NCI-H2107 (cell line): ENCODE measurements around the gene ARL4D.
"Not testable (repeated sequence)": the region's sequence is repeated elsewhere in the genome, so short reads cannot be mapped to it uniquely, and the experiment has no call there.

Source experiments
- DNase-seq: peaks from one replicate; lab custom pipeline; 2025; lab: John Stamatoyannopoulos, UW

ARL4D gene, protein sequence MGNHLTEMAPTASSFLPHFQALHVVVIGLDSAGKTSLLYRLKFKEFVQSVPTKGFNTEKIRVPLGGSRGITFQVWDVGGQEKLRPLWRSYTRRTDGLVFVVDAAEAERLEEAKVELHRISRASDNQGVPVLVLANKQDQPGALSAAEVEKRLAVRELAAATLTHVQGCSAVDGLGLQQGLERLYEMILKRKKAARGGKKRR

DNA sequence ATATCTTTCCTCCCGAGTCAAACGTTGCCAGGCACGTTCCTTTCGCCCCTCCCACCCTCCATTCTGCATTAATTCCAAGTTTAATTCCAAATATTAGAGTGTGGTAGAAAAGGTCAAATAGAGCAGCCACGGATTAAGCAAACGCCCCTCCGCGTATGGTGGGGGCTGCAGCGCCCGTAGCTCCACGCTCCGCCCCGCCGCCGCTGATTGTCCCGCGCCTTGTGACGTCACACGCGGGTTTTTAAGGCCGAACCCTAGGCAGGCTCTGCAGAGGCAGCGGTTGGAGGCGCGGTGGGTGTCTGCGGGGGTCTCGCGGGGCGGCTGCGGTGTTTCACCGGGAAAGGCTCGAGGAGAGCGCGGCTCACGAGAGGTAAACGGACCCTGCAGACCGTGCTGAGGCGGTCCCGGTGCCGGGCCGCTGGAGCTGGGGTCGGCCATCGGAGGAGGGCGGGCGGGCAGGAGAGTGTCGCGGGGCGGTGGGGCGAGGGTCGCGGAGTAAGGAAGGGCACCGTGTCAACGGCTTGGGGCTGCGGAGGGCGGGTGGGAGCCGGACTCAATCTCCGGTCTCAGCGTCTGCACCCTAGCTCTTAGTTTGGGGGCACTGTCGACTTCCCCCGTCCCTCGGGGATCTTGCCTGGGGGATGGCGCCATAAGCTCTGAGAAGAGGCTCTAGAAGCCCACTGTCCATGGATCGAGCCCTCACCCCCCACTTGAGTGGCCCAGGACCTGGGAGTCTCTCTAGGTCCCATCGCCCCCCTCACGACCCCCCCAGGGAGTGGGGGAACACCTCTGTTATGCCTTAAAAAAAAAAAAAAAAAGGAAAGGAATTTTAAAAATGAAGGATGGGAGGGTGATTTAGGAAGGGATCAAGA lies at the start of gene ARL4D:
ARL4D (plus strand) TSS at position 270 of the 872 bp plus-strand sequence. CDS start 740 bp downstream, outside the sequence.
- DNase-seq: no peak

GRCh38 chr17:43349142-43349541 lies 49.7 kb upstream of the ARL4D start:
- DNase-seq: no peak

DNA sequence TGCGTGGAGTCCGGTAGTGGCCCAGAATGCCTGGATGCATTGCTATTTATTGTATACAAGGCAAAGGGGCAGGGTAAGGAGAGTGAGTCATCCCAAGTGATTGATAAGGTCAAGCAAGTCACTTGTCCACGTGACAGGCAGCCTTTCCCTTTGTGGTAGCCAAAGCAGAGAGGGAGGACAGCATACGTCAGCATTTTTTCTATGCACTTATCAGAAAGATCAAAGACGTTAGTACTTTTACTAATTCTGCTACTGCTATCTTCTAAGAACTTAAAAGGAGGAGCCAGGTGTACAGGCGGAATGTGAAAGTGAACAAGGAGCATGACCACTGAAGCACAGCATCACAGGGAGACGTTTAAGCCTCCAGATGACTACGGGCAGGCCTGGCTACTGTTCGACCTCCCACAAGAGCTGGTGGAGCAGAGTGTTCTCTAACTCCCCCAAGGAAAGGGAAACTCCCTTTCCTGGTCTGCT lies 47.9 kb upstream of the ARL4D start:
- DNase-seq: no peak

DNA sequence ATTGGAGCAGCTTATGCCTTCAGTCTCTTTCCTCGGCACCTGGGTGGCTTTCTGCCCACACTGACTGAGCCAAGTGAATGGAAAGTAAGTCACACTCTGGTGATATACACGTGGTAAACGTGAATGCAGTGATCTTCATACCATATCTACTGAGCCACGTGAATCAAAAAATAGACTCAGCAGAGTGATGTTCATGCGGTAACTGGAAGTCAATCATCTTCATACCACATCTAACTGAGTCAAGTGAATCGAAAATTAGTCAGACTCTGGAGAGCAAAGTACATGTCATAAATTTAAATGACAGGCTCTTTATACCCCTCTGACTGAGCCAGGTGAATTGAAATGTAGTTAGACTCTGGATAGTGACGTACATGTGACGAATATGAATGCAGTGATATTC lies 47.1 kb upstream of the ARL4D start:
- DNase-seq: no peak

GRCh38 chr17:43352579-43353331 lies 46.0 kb upstream of the ARL4D start:
- DNase-seq: no peak

- no peak for DNase-seq
These were observed 45.4 kb upstream of the ARL4D start for GRCh38 chr17:43353393-43353792.

- no peak for DNase-seq
These were observed 44.4 kb upstream of the ARL4D start for GRCh38 chr17:43354371-43354770.

DNA sequence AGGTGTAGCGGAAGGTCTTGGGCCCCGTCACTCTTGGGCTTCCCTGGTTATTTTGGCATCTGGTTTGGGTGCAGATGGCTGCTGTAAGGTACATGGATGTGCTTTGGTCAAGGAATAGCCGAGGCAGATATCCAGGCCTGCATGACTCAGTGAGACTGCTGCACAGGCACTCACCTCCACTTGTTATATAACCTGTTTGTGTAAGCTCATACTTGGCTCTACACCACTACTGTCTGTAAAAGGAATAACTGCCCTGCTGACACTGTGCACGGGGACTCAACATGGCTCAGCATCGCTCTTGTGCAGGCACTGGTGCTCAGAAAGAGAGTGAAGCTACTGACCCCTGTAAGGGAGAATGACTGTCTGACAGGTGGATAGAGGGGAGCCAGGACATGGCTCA lies 42.3 kb upstream of the ARL4D start:
- no peak for DNase-seq

DNA sequence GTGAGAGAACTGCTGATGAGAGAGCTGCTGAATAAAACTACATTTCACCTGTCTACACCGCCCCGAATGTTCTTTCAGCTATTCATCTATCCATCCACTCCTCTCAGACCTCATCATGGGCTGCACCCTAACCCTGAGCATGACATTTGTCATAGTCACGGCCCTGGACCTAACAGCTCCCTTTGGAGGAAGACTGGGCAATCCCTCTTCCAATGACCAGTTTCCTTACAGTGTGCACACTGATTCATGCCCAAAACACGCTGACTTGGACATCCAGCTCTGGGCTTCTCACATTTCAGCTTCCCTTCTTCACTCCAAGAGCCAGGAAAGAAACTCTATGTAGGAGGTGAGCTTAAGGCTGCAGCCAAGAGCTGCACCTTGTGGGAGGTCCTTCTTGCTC lies 41.8 kb upstream of the ARL4D start:
- no peak for DNase-seq

DNA sequence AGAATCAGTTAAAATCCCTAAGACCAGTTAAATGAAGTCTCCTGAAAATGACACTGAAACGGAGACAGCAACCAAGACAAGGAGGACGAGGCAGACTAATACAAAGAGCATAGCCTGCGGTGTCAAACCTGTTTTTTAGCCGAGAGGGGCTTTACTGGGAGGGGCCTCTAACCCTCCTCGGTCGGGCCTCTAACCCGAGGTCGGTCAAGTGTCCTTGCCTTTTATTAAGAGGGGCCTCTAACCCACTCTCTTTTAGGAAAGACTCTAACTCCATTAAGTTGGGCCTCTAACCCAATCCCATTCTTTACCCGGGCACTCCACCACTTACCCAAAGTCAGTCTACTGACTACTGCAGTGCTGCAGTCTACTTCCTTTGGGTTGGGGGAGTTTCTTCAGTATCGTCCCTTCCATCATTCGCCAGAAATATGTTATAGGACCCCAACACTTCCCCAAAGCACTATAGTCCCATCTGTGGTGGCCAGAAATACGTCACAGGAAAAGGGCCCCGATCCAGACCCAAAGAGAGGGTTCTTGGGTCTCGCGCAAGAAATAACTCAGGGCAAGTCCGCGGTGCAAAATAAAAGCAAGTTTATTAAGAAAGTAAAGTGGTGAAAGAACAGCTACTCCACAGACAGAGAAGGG lies 39.2 kb upstream of the ARL4D start:
- no peak for DNase-seq

DNA sequence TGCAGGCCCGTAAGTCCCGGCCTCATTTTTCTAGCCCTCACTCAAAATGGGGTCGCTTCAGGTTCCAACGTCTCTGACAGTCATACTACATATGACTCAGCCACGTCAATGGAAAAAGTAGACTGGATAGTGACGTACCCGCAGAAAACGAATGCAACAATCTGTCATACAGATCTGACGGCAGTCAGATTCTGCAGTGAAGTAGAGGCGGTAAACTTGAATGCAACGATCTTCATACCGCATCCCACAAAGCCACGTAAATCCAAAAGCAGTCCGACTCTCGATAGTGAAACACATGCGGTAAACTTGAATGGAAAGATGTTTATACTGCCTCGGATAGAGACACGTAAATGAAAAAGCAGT lies 38.4 kb upstream of the ARL4D start:
- DNase-seq: no peak

GRCh38 chr17:43360739-43361505 lies 37.9 kb upstream of the ARL4D start:
- no peak for DNase-seq

DNA sequence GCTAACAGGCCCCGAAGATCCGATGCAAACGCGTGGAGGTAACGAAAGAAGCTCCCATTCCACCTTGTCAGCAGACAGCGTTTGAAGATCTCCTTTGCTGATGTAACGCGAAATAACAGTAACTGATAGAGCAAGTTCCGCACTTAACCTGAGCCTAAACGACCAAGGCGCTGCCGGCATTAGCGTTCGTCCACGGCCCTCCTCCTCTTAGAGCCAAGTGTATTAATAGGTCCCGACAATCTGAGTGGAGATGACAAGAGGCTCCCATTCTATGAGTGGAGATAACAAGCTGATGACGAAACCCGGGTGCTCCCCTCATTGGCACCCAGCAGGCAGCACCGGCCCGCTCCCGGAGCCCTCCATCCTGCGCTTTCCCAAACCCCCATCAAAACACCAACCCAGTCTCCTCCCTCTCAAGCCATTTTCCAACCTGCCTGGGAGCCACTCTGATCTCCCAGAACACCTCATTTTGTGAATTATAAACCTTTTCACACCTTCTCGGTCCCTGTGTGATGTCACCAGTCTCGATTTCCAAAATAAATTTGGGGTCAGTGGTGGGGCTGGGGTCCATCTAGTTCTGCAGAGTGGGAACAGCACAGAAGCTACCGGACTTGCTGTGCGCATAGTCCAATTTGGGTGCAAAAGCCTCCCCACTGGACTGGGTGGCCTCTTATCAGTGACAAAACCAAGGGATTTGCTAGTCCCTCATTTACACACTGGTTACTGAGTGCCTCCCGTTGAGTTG lies 35.4 kb upstream of the ARL4D start:
- DNase-seq: no peak

DNA sequence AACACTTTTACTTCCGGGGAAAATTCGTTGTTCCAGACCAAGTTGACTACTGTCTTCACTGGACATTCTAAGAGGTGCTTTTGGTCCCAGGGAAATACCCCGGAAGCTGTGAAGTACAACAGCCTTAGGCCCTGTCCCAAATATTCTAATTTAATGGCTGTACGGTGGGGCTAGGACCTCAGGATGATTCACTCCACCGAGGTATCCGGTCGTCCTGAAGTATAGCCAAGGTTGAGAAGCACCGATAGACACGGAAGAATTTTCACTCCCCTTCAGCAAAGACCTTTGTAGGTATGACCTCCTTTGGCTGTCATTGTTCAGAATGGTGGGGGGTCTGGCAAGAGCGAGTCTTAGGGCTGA lies 34.9 kb upstream of the ARL4D start:
- DNase-seq: no peak

DNA sequence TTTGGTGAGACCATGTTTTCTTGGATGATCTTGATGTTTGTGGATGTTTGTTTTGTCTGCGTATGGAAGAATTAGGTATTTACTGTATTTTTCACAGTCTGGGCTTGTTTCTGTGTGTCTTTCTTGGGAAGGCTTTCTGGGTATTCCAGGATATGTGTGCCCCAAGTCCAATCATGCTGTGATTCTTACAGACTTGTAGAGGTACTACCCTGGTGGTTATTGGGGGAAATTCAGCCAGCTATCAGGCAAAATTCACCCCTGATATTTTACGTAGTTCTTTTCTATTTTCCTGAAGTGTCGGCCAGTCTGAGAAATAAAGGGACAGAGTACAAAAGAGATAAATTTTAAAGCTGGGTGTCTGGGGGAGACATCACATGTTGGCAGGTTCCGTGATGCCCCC lies 33.4 kb upstream of the ARL4D start:
- no peak for DNase-seq

GRCh38 chr17:43365921-43366320 lies 32.9 kb upstream of the ARL4D start:
- DNase-seq: not testable (repeated sequence)

DNA sequence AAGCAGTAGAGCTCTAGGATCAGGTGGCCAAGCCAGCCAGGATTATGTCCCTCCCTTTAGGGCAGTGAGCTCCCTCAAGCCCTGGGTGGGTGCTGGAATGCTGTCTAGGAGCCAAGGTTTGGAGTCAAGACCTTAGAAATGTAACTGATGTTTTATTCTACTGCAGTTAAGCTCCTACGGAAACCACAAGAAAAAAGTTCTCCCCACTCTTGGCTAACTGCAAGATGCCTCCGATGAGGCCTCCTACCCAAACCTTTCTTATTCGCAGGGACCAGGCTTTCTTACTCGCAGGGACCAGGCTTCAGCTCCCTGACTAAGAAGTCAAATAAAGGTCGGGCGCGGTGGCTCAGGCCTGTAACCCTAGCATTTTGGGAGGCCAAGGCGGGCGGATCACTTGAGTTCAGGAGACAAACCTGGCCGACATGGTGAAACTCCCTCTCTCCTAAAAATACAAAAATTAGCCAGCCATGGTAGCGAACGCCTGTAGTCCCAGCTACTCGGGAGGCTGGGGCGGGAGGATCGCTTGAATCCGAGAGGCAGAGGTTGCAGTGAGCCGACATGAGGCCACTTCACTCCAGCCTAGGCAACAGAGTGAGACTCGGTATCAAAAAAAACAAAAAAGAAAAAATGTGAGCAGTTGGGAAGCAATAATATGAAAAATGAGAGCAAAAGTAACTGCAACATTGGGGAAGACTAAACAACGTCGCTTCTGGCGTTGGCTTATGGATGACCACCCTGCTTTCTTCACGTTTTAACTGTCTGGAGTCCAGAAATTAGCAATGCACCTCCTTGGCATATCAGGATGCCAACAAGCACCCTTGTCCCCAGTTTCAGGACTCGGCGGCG lies 31.7 kb upstream of the ARL4D start:
- DNase-seq: no peak

DNA sequence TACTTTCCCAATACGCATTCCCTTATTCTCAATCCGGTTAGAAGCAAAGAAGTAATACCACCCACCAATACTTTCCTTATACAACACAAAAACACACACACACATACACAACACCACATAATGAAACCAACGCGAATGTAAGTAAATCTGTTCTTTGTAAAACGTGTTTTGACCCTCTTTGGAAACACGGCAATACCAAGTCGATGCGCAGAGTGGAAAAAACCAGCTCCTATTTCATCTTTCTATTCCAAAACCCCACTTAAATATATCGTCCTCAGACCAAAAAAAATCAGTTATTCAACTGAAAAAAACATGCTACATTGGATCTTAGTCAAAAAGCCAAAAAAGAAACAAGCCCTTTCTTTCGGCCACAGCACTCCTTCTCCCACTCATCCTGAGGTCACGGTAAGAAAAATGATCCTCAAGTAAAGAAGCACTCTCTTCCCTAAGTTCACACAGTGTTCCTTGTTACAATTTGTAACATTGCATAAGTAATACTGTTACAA lies 31.0 kb upstream of the ARL4D start:
- peak; percentile 48 for DNase-seq

- DNase-seq: peak; percentile 61
These were observed 29.9 kb upstream of the ARL4D start for GRCh38 chr17:43368740-43369506.
